H1 (cell line): ENCODE measurements around the gene PARP4. TPM values are rescaled to one million over a fixed set of nuclear protein-coding genes. Genes with fewer than 3 reads are reported as not detected.

Source experiments
- CTCF ChIA-PET: fragments of 300-600 bp; sonication (Branson Sonifier 250); formaldehyde crosslinking; loops from one replicate; lab custom pipeline; 2021; ENCODE audit not compliant: partially characterized antibody; lab: Charles Lee
- POLR2A ChIA-PET: fragments of 300-600 bp; sonication (Branson Sonifier 250); formaldehyde crosslinking; loops from one replicate; lab custom pipeline; 2021; ENCODE audit warnings: inconsistent platforms; ENCODE audit not compliant: partially characterized antibody; lab: Charles Lee
- DNase-seq, 2 experiments: peaks; one replicate each; pipeline versions ENCODE4 v3.0.0 to v3.0.0-alpha.2; 2010 to 2022; ENCODE audit warnings: low spot score in 2 of 2, low read depth in 1 of 2, mixed read lengths in 1 of 2
- FAIRE-seq: peaks from 2 replicates; lab custom pipeline; 2011; peaks lifted over from hg19 to GRCh38; lab: Jason Lieb, UNC
- H2AFZ ChIP-seq: 2 replicates; pipeline ENCODE4 v1.8.1; 2012; ENCODE audit warnings: low read length, inconsistent platforms
- H2AK5ac ChIP-seq: 2 replicates; pipeline ENCODE4 v1.6.1; 2013; ENCODE audit warnings: low read depth, low read length
- H2BK120ac ChIP-seq: replicated peaks from 2 replicates; pipeline ENCODE3; 2013; ENCODE audit warnings: low read depth, low read length, inconsistent platforms
- H2BK12ac ChIP-seq: 2 replicates; pipeline ENCODE4 v1.6.1; 2013; ENCODE audit warnings: low read depth, low read length
- H2BK15ac ChIP-seq: 2 replicates; pipeline ENCODE4 v1.6.1; 2013; ENCODE audit warnings: low read length
- H2BK20ac ChIP-seq: 2 replicates; pipeline ENCODE4 v1.6.1; 2013; ENCODE audit warnings: low read length
- H2BK5ac ChIP-seq: 2 replicates; pipeline ENCODE4 v1.6.1; 2013; ENCODE audit warnings: low read depth, low read length
- H3K14ac ChIP-seq: 2 replicates; pipeline ENCODE4 v1.6.1; 2013; ENCODE audit warnings: inconsistent platforms; ENCODE audit not compliant: insufficient read length
- H3K18ac ChIP-seq: 2 replicates; pipeline ENCODE4 v1.6.1; 2013; ENCODE audit warnings: low read length; ENCODE audit errors: extremely low read depth
- H3K23ac ChIP-seq: 2 replicates; pipeline ENCODE4 v1.6.1; 2013; ENCODE audit warnings: inconsistent platforms; ENCODE audit not compliant: insufficient read length
- H3K23me2 ChIP-seq: 2 replicates; pipeline ENCODE4 v1.6.1; 2013; ENCODE audit warnings: low read depth, low read length
- H3K27ac ChIP-seq: 2 replicates; pipeline ENCODE4 v1.6.1; 2011; ENCODE audit warnings: low read depth, low read length, inconsistent platforms
- H3K27me3 ChIP-seq, 4 experiments: replicated peaks in 1 of 4; 1 replicate in 1 of 4; 2 replicates in 3 of 4; pipeline versions ENCODE4 v1.6.1 to v1.8.1; 2011 to 2013; ENCODE audit warnings: low read length in 3 of 4, mild to moderate bottlenecking in 3 of 4, inconsistent platforms in 2 of 4, mixed read lengths in 2 of 4, moderate library complexity in 1 of 4; ENCODE audit not compliant: control insufficient read depth in 3 of 4, insufficient read depth in 3 of 4; ENCODE audit errors: extremely low read depth in 1 of 4
- H3K36me3 ChIP-seq, 4 experiments: 2 replicates each; pipeline versions ENCODE4 v1.6.1 to v1.8.1; 2011 to 2013; ENCODE audit warnings: mild to moderate bottlenecking in 4 of 4, low read length in 3 of 4, moderate library complexity in 2 of 4, control low read depth in 1 of 4, inconsistent platforms in 1 of 4; ENCODE audit not compliant: insufficient read depth in 4 of 4, control insufficient read depth in 2 of 4
- H3K4ac ChIP-seq: replicated peaks from 2 replicates; pipeline ENCODE3; 2013; ENCODE audit warnings: low read length, low read depth, mixed read lengths, inconsistent platforms; ENCODE audit not compliant: insufficient read length
- H3K4me1 ChIP-seq, 4 experiments: replicated peaks in 1 of 4; 1 replicate in 1 of 4; 2 replicates in 3 of 4; pipeline versions ENCODE4 v1.6.1 to v1.8.1; 2011 to 2013; ENCODE audit warnings: low read length in 3 of 4, inconsistent platforms in 2 of 4, mixed read lengths in 1 of 4; ENCODE audit not compliant: insufficient read depth in 4 of 4, control insufficient read depth in 3 of 4
- H3K4me2 ChIP-seq, 2 experiments: 2 replicates each; pipeline versions ENCODE4 v1.6.1 to v1.8.1; 2011 to 2013; ENCODE audit warnings: low read depth in 2 of 2, low read length in 2 of 2, control low read depth in 1 of 2, inconsistent platforms in 1 of 2, mild to moderate bottlenecking in 1 of 2; ENCODE audit not compliant: insufficient read depth in 1 of 2
- H3K4me3 ChIP-seq, 4 experiments: fragments of 200-600, 300-600 bp in 1 of 4; sonication (generic), shearing (Covaris generic), sonication (Bioruptor Twin) in 1 of 4; 2 replicates each; pipeline versions ENCODE4 v1.5.1 to v1.8.1; 2011 to 2016; ENCODE audit warnings: low read length in 4 of 4, low read depth in 3 of 4, control low read depth in 2 of 4, inconsistent platforms in 2 of 4, mild to moderate bottlenecking in 2 of 4, mixed read lengths in 1 of 4, moderate library complexity in 1 of 4; ENCODE audit not compliant: insufficient read depth in 2 of 4; ENCODE audit errors: extremely low read depth in 1 of 4
- H3K56ac ChIP-seq: replicated peaks from 2 replicates; pipeline ENCODE3; 2013; ENCODE audit warnings: low read depth, mild to moderate bottlenecking, mixed read lengths, low read length, inconsistent platforms; ENCODE audit not compliant: insufficient read length
- H3K79me1 ChIP-seq: 2 replicates; pipeline ENCODE4 v1.6.1; 2013; ENCODE audit warnings: low read depth, low read length, control low read depth
- H3K79me2 ChIP-seq, 2 experiments: 2 replicates each; pipeline versions ENCODE4 v1.6.1 to v1.8.1; 2012 to 2013; ENCODE audit warnings: low read length in 2 of 2, mild to moderate bottlenecking in 2 of 2, inconsistent platforms in 1 of 2; ENCODE audit not compliant: insufficient read depth in 2 of 2, control insufficient read depth in 1 of 2
- H3K9ac ChIP-seq, 4 experiments: replicated peaks in 1 of 4; 1 replicate in 1 of 4; 2 replicates in 3 of 4; pipeline versions ENCODE4 v1.6.1 to v1.8.1; 2011 to 2013; ENCODE audit warnings: low read depth in 3 of 4, low read length in 3 of 4, control low read depth in 2 of 4, mild to moderate bottlenecking in 2 of 4, moderate library complexity in 2 of 4, inconsistent platforms in 1 of 4; ENCODE audit errors: extremely low read depth in 1 of 4
- H3K9me3 ChIP-seq, 2 experiments: 2 replicates each; pipeline versions ENCODE4 v1.6.1 to v1.8.1; 2012 to 2013; ENCODE audit warnings: mild to moderate bottlenecking in 2 of 2, moderate library complexity in 2 of 2, control low read depth in 1 of 2, inconsistent platforms in 1 of 2, low read depth in 1 of 2, low read length in 1 of 2, mixed read lengths in 1 of 2; ENCODE audit not compliant: insufficient read depth in 2 of 2
- H4K20me1 ChIP-seq, 2 experiments: replicated peaks in 1 of 2; 2 replicates each; pipeline versions ENCODE3 to v1.8.1; 2011 to 2013; ENCODE audit warnings: inconsistent platforms in 2 of 2, low read length in 2 of 2, mild to moderate bottlenecking in 1 of 2; ENCODE audit not compliant: insufficient read depth in 2 of 2, control insufficient read depth in 1 of 2
- H4K5ac ChIP-seq: 2 replicates; pipeline ENCODE4 v1.6.1; 2013; ENCODE audit warnings: low read length, low read depth, mixed read lengths, inconsistent platforms; ENCODE audit not compliant: insufficient read length
- H4K8ac ChIP-seq: 2 replicates; pipeline ENCODE4 v1.8.0; 2013; ENCODE audit warnings: mild to moderate bottlenecking, moderate library complexity, low read length, inconsistent platforms; ENCODE audit not compliant: insufficient read depth; ENCODE audit errors: extremely low read depth
- H4K91ac ChIP-seq: replicated peaks from 2 replicates; pipeline ENCODE3; 2013; ENCODE audit warnings: low read length, mixed read lengths, inconsistent platforms; ENCODE audit not compliant: insufficient read length
- E2F6 ChIP-seq: IDR thresholded peaks from 2 replicates; pipeline ENCODE4 v1.6.1; 2012; ENCODE audit warnings: inconsistent platforms
- EGR1 ChIP-seq: IDR thresholded peaks from 2 replicates; pipeline ENCODE4 v1.6.1; 2011; ENCODE audit warnings: low read depth, low read length, borderline replicate concordance
- MAFK ChIP-seq: IDR thresholded peaks from 2 replicates; pipeline ENCODE4 v1.6.1; 2012; ENCODE audit warnings: low read depth, mild to moderate bottlenecking, improper control_type of control experiment, low read length
- NANOG ChIP-seq: IDR thresholded peaks from 2 replicates; pipeline ENCODE4 v1.6.1; 2011; ENCODE audit warnings: low read length, low read depth, mild to moderate bottlenecking, inconsistent platforms; ENCODE audit not compliant: insufficient read depth, poor library complexity, severe bottlenecking
- NRF1 ChIP-seq: IDR thresholded peaks from 2 replicates; pipeline ENCODE4 v1.6.1; 2011; ENCODE audit warnings: mild to moderate bottlenecking, low read depth, low read length, improper control_type of control experiment
- RAD21 ChIP-seq, 2 experiments: IDR thresholded peaks in 1 of 2; conservative IDR thresholded peaks in 1 of 2; 2 replicates each; pipeline ENCODE4 v1.6.1; 2011; ENCODE audit warnings: low read depth in 2 of 2, low read length in 2 of 2, improper control_type of control experiment in 1 of 2, inconsistent platforms in 1 of 2, mild to moderate bottlenecking in 1 of 2, moderate library complexity in 1 of 2
- RBBP5 ChIP-seq: IDR thresholded peaks from 2 replicates; pipeline ENCODE4 v1.7.1; 2012; ENCODE audit warnings: low read depth, mild to moderate bottlenecking, inconsistent platforms, low read length, moderate library complexity, borderline replicate concordance
- RXRA ChIP-seq: IDR thresholded peaks from 2 replicates; pipeline ENCODE4 v1.6.1; 2011; ENCODE audit warnings: low read depth, mild to moderate bottlenecking, low read length, moderate library complexity; ENCODE audit not compliant: insufficient read depth
- SIX5 ChIP-seq: IDR thresholded peaks from 2 replicates; pipeline ENCODE4 v1.6.1; 2011; ENCODE audit warnings: mild to moderate bottlenecking, low read depth, low read length
- SP4 ChIP-seq: IDR thresholded peaks from 2 replicates; pipeline ENCODE4 v1.6.1; 2012; ENCODE audit warnings: low read length, inconsistent platforms
- TAF7 ChIP-seq: optimal IDR thresholded peaks from 2 replicates; pipeline ENCODE3; 2011; ENCODE audit warnings: low read depth, mild to moderate bottlenecking, inconsistent platforms, low read length, moderate library complexity, borderline replicate concordance
- WGBS, 2 experiments: shearing (Covaris generic) in 1 of 2; methylation state at CpG; one replicate each; pipeline versions ENCODE4 v1.1.6 to v1.1.7; 2013 to 2015; ENCODE audit warnings: low lambda C conversion rate in 2 of 2, mixed read lengths in 2 of 2, inconsistent platforms in 1 of 2, low coverage in 1 of 2, missing lambda C conversion rate in 1 of 2; ENCODE audit not compliant: insufficient replicate concordance in 2 of 2, insufficient coverage in 1 of 2, insufficient read length in 1 of 2; ENCODE audit errors: extremely low coverage in 1 of 2, missing lambda C conversion rate in 1 of 2; 5-methylcytosine and 5-hydroxymethylcytosine counted together
- polyA plus RNA-seq, 7 experiments: library from polyadenylated mRNA; depleted of rRNA in 3 of 7; stranded (reverse) in 5 of 7; unstranded in 2 of 7; fragments of >200 nt in 5 of 7; fragments of 200-250 nt in 2 of 7; gene quantifications; 1 replicate in 5 of 7; 2 replicates in 1 of 7; 4 replicates in 1 of 7; pipeline versions ENCODE4 v1.2.1 to v1.2.3, GENCODE V29; 2011 to 2013; ENCODE audit warnings: missing spikeins in 2 of 7, mixed read lengths in 2 of 7
- total RNA-seq: library from RNA; stranded (reverse); fragmentation: NEBNext Ultra II Directional; extraction: Animal tissue kit (Norgen Biotek cat#: 25700); gene quantifications from 2 replicates; pipeline ENCODE4 v1.2.1, GENCODE V29; 2021
- TF ChIP-seq, protein P1 (sequence below): IDR thresholded peaks from 2 replicates; pipeline ENCODE4 v1.6.1; 2012; ENCODE audit warnings: inconsistent platforms

PARP4 gene
- total and polyA plus RNA-seq, 2 of the 8 experiments (the other 6 are each of a cell fraction or from before 2014, with no cell fraction given), result 22.2 to 40.3 TPM

DNA sequence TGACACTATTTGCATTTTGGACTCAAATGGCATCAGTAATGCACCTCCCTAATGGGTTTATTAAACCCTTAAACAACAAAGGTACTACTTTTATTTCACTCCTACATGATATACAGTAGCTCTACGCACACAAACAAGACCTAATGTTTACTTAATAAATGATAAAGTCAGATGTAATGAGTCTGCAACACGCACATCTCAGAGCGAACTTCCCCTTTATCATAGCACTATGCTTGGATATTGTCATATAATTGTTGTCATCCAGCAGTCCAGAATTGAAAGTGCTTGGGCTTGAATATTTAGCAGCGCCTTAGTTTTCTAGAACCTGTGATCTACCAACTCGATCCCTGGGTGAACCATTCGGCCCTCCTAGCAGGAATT lies 772 bp downstream of the PARP4 start:
- H2BK12ac ChIP-seq, result no peak overlapping the region
- no peaks in the 10 kb centered on the region for H3K27me3 ChIP-seq
- no peak overlapping the region for H2AK5ac ChIP-seq
- peak overlapping the region; percentile 94 for H2AFZ ChIP-seq
- H3K79me1 ChIP-seq, result 0 out of 2 replicates have a peak, but pooled peaks cover 6% of the 10 kb centered on the region
- no peak overlapping the region for H3K56ac ChIP-seq
- H3K9ac ChIP-seq, result peak overlapping the region; percentile 76 to 93 (median 79)
- no peak overlapping the region for H4K91ac ChIP-seq
- no peak overlapping the region for H3K4ac ChIP-seq
- H3K18ac ChIP-seq, result no peak overlapping the region
- FAIRE-seq, result no peak
- no peak overlapping the region for H2BK20ac ChIP-seq
- no peak overlapping the region for H4K8ac ChIP-seq
- H2BK5ac ChIP-seq, result no peak overlapping the region
- H2BK120ac ChIP-seq, result no peak overlapping the region
- H3K27ac ChIP-seq, result 0 out of 2 replicates have a peak overlapping the region, but pooled peaks have one; percentile 69
- no peak overlapping the region for H3K14ac ChIP-seq
- H3K23me2 ChIP-seq, result peaks cover 4% of the 10 kb centered on the region
- H4K20me1 ChIP-seq, result no peaks in the 10 kb centered on the region
- peaks cover 0 to 34% of the 10 kb centered on the region in 2 experiments; a peak in 2 of 4 replicates for H3K79me2 ChIP-seq
- H3K4me3 ChIP-seq, result peak overlapping the region; percentile 76 to 93 (median 84)
- DNase-seq, result no peak
- H3K36me3 ChIP-seq, result no peaks in the 10 kb centered on the region
- H3K23ac ChIP-seq, result no peak overlapping the region
- no peak overlapping the region for H2BK15ac ChIP-seq
- H4K5ac ChIP-seq, result no peak overlapping the region
- H3K4me1 ChIP-seq, result peaks cover 0 to 7% (median under 1%) of the 10 kb centered on the region in 4 experiments; a peak in 2 of 7 replicates
- no peaks in the 10 kb centered on the region; a peak in 1 of 4 replicates for H3K9me3 ChIP-seq
- WGBS, 2 experiments, result 33% methylated on average over 6 of the region's 6 CpGs; no CpG with 5 or more reads in 1 of the 2 experiments
- peak overlapping the region; percentile 77 to 91 for H3K4me2 ChIP-seq
- ChIA-PET POLR2A (interaction anchor here (1.0 to 1.8 kb wide), 3 partner anchors 8 to 15 kb away, joined by 3 to 4 read pairs (median 3); no protein-coding TSS in a partner anchor), CTCF (interaction anchor here (1.1 to 1.6 kb wide), 2 partner anchors 17 to 104 kb away, joined by 3 to 4 read pairs; no protein-coding TSS in a partner anchor)
- TF ChIP-seq E2F6, result no peak
- no peak for TF ChIP-seq EGR1
- TF ChIP-seq SIX5, result no peak
- no peak for TF ChIP-seq RBBP5
- TF ChIP-seq NANOG, result no peak
- TF ChIP-seq TAF7, result no peak
- no peak for TF ChIP-seq RXRA
- no peak for TF ChIP-seq NRF1
- TF ChIP-seq RAD21 (IDR thresholded peaks at IDR 0.05 in 1 of 2, conservative IDR thresholded peaks at IDR 0.05 in 1 of 2; ENCODE audit: low read depth in 2 of 2, low read length in 2 of 2), result no peak
- no peak for TF ChIP-seq SP4
- TF ChIP-seq MAFK, result no peak
- TF ChIP-seq, protein P1, sequence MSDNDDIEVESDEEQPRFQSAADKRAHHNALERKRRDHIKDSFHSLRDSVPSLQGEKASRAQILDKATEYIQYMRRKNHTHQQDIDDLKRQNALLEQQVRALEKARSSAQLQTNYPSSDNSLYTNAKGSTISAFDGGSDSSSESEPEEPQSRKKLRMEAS, result no peak
